Fibroblast of villous mesenchyme (primary cell): ENCODE data around the gene MAD1L1. TPM values are rescaled to one million over a fixed set of nuclear protein-coding genes. Genes with fewer than 3 reads are reported as not detected.

Experiments
- DNase-seq: peaks from one replicate; pipeline ENCODE4 v3.0.0-alpha.2; 2010; ENCODE audit warnings: low read depth
- H3K4me3 ChIP-seq: 2 replicates; pipeline ENCODE4 v1.5.1; 2011; ENCODE audit warnings: low read depth, mild to moderate bottlenecking, low read length
- total RNA-seq: library from RNA; depleted of rRNA; stranded (reverse); fragments of >200 nt; gene quantifications from 2 replicates; pipeline ENCODE4 v1.2.3, GENCODE V29; 2012
- TF ChIP-seq, protein P1 (sequence below): IDR thresholded peaks from 2 replicates; pipeline ENCODE4 v1.5.1; 2012; ENCODE audit warnings: low read depth, mild to moderate bottlenecking, low read length; ENCODE audit not compliant: insufficient read depth

Gene MAD1L1
- total RNA-seq, 1 donor, result 43.6 TPM

DNA sequence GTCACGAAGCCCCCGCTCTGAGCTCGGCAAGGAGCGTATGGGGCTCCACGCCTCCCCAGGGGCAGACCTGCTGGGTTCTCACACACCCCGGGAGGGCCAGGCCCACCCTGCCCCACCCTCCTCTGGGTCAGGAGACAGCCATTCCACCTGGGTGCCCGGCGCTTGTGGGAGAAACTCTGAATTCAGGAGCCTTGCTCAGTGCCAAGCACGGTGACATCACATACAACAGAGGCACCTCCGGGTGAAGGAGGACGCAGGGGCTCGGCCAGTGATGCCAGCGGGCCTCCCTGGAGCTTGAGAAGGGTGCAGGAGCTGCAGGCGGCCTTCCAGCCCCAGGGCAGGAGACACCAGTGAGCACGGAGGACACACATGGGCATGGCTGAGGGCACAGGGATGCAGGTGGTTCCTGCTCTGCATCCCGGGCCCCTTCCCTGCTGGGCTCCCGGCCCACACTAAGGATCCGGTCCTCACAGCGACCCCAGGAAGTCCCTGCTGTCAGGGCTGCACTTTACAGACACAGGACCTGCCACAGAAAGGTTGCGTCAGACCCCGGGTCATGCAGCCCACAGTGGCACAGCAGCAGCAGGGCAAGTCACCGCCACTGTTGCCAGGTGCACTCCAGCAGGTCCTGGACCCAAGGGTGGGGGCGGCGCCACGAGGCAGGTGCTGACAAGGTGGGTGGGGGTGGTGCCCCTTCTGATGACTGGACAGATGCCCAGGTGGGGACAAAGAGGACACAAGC is 108.0 kb downstream of the MAD1L1 start:
- H3K4me3 ChIP-seq, result no peak overlapping the region
- TF ChIP-seq, protein P1, sequence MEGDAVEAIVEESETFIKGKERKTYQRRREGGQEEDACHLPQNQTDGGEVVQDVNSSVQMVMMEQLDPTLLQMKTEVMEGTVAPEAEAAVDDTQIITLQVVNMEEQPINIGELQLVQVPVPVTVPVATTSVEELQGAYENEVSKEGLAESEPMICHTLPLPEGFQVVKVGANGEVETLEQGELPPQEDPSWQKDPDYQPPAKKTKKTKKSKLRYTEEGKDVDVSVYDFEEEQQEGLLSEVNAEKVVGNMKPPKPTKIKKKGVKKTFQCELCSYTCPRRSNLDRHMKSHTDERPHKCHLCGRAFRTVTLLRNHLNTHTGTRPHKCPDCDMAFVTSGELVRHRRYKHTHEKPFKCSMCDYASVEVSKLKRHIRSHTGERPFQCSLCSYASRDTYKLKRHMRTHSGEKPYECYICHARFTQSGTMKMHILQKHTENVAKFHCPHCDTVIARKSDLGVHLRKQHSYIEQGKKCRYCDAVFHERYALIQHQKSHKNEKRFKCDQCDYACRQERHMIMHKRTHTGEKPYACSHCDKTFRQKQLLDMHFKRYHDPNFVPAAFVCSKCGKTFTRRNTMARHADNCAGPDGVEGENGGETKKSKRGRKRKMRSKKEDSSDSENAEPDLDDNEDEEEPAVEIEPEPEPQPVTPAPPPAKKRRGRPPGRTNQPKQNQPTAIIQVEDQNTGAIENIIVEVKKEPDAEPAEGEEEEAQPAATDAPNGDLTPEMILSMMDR, result no peak
- no peak for DNase-seq

DNA sequence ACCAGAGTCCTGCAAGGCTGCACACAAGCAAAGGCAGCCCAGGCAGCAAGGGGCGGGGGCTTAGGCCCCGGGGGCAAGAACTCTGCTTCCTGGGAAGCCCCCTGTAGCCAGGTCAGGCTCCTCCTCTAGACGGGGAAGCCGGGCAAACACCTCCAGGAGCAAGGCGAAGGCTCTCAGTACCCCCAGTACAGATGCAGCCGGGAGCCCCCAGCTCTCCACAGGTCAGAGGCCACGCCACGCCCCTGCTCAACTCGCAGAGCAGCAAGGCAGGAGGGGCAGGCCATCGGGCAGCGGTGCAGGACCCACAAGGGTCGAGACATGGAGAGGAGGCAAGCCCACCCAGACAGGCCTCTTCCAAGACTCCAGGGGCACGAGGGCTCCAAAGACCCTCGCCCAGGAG is 108.8 kb downstream of the MAD1L1 start:
- no peak for DNase-seq
- TF ChIP-seq, protein P1, result no peak
- no peak overlapping the region for H3K4me3 ChIP-seq

DNA sequence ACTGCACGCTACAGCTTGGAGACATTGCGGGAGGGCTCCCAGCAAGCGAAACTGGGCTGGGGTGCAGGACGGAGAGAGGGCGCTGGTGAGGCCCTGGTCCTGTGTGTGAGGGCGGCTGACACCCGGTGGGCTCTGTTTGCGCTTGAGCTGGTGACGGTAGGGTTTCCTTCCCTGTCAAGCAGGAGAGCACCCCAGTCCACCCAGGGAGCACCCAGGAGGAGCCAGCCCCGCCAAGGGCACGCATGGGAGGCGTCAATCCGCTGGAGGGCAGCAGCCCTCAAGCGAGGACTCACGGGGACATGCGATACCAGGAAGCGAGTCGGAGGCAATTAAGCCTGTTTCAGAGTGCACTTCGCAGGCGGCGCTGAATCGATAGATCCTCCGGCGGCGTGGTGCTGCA is 109.4 kb downstream of the MAD1L1 start:
- TF ChIP-seq, protein P1, result no peak
- H3K4me3 ChIP-seq, result no peak overlapping the region
- no peak for DNase-seq

GRCh38 chr7:2122651-2123050 is 110.1 kb downstream of the MAD1L1 start:
- H3K4me3 ChIP-seq, result no peak overlapping the region
- DNase-seq, result no peak
- TF ChIP-seq, protein P1, result no peak

- no peak for DNase-seq
- no peak overlapping the region for H3K4me3 ChIP-seq
- TF ChIP-seq, protein P1, result no peak
These were observed 111.6 kb downstream of the MAD1L1 start for GRCh38 chr7:2120841-2121830.

- H3K4me3 ChIP-seq, result no peak overlapping the region
- no peak for DNase-seq
- TF ChIP-seq, protein P1, result no peak
These were observed 112.5 kb downstream of the MAD1L1 start for GRCh38 chr7:2120251-2120660.
